HEK293 (cell line): ENCODE measurements around the gene CCNI2.

Experiments
- CTCF ChIA-PET: fragments of 350-600 bp; formaldehyde crosslinking; extraction: SDS; loops from one replicate; lab custom pipeline; 2021; ENCODE audit warnings: antibody characterized with exemption; lab: Yijun Ruan, JAX
- POLR2A ChIA-PET: fragments of 300-600 bp; formaldehyde crosslinking; extraction: SDS; loops from one replicate; lab custom pipeline; 2020; ENCODE audit warnings: antibody characterized with exemption, inconsistent platforms; lab: Yijun Ruan, JAX
- H3K27ac ChIP-seq: fragments of 200-500 bp; sonication (Bioruptor generic); 2 replicates; pipeline ENCODE4 v1.5.1; 2014; ENCODE audit warnings: low read depth, low read length, control low read depth, inconsistent platforms; ENCODE audit errors: extremely low read depth
- H3K36me3 ChIP-seq, 2 experiments: fragments of 200-500 bp in 1 of 2; sonication (Bioruptor generic) in 1 of 2; 1 replicate in 1 of 2; 2 replicates in 1 of 2; pipeline ENCODE4 v1.5.1; 2014 to 2017; ENCODE audit warnings: inconsistent platforms in 2 of 2, low read length in 2 of 2; ENCODE audit not compliant: control insufficient read depth in 2 of 2, insufficient read depth in 1 of 2
- H3K4me1 ChIP-seq: fragments of 200-500 bp; sonication (Bioruptor generic); 2 replicates; pipeline ENCODE4 v1.5.1; 2014; ENCODE audit warnings: mild to moderate bottlenecking, low read length, inconsistent platforms; ENCODE audit not compliant: control insufficient read depth, insufficient read depth
- H3K4me3 ChIP-seq: 2 replicates; pipeline ENCODE4 v1.5.1; 2011; ENCODE audit warnings: low read depth, mild to moderate bottlenecking, control low read depth, low read length, moderate library complexity
- H3K9me3 ChIP-seq: fragments of 200-500 bp; sonication (Bioruptor generic); 2 replicates; pipeline ENCODE4 v1.5.1; 2014; ENCODE audit warnings: low read depth, low read length, inconsistent platforms; ENCODE audit not compliant: control insufficient read depth, insufficient read depth
- EGR2 ChIP-seq: fragments of 450-650 bp; formaldehyde crosslinking; IDR thresholded peaks from 2 replicates; pipeline ENCODE4 v1.5.1; 2016; ENCODE audit warnings: low read depth, missing biosample characterization, missing genetic modification characterization
- GLIS1 ChIP-seq: fragments of 450-650 bp; formaldehyde crosslinking; IDR thresholded peaks from 2 replicates; pipeline ENCODE4 v1.5.1; 2016; ENCODE audit warnings: missing biosample characterization, missing genetic modification characterization
- HOXC10 ChIP-seq: sonication (generic); formaldehyde crosslinking; IDR thresholded peaks from 2 replicates; pipeline ENCODE4 v1.8.1; 2023; ENCODE audit warnings: mild to moderate bottlenecking, missing genetic modification reagents
- KLF1 ChIP-seq: fragments of 450-650 bp; formaldehyde crosslinking; IDR thresholded peaks from 2 replicates; pipeline ENCODE4 v1.5.1; 2016; ENCODE audit warnings: missing biosample characterization, missing genetic modification characterization
- KLF8 ChIP-seq: fragments of 450-650 bp; formaldehyde crosslinking; IDR thresholded peaks from 2 replicates; pipeline ENCODE4 v1.5.1; 2016; ENCODE audit warnings: missing biosample characterization, missing genetic modification characterization
- REPIN1 ChIP-seq: fragments of 450-650 bp; formaldehyde crosslinking; IDR thresholded peaks from 2 replicates; pipeline ENCODE4 v1.5.1; 2017; ENCODE audit warnings: missing biosample characterization, missing genetic modification characterization, low read depth
- ZBTB17 ChIP-seq: fragments of 450-650 bp; formaldehyde crosslinking; IDR thresholded peaks from 2 replicates; pipeline ENCODE4 v1.5.1; 2016; ENCODE audit warnings: missing biosample characterization, missing genetic modification characterization
- ZBTB20 ChIP-seq: fragments of 450-650 bp; formaldehyde crosslinking; IDR thresholded peaks from 2 replicates; pipeline ENCODE4 v1.5.1; 2016; ENCODE audit warnings: missing biosample characterization, missing genetic modification characterization
- ZFP69B ChIP-seq: fragments of 450-650 bp; formaldehyde crosslinking; IDR thresholded peaks from 2 replicates; pipeline ENCODE4 v1.5.1; 2016; ENCODE audit warnings: missing biosample characterization, missing genetic modification characterization
- ZIC2 ChIP-seq: fragments of 450-650 bp; formaldehyde crosslinking; IDR thresholded peaks from 2 replicates; pipeline ENCODE4 v1.5.1; 2016; ENCODE audit warnings: missing biosample characterization, missing genetic modification characterization
- ZNF202 ChIP-seq: fragments of 450-650 bp; formaldehyde crosslinking; IDR thresholded peaks from 2 replicates; pipeline ENCODE4 v1.5.1; 2016; ENCODE audit warnings: missing biosample characterization, missing genetic modification characterization, borderline replicate concordance
- ZNF24 ChIP-seq: fragments of 450-650 bp; formaldehyde crosslinking; IDR thresholded peaks from 2 replicates; pipeline ENCODE4 v1.5.1; 2016; ENCODE audit warnings: missing biosample characterization, missing genetic modification characterization
- ZNF366 ChIP-seq: fragments of 450-650 bp; formaldehyde crosslinking; conservative IDR thresholded peaks from 2 replicates; pipeline ENCODE4 v1.5.1; 2016; ENCODE audit warnings: missing biosample characterization, missing genetic modification characterization
- ZNF423 ChIP-seq: fragments of 450-650 bp; formaldehyde crosslinking; IDR thresholded peaks from 2 replicates; pipeline ENCODE4 v1.5.1; 2016; ENCODE audit warnings: missing biosample characterization, missing genetic modification characterization
- ZNF48 ChIP-seq: fragments of 450-650 bp; formaldehyde crosslinking; IDR thresholded peaks from 2 replicates; pipeline ENCODE4 v1.5.1; 2016; ENCODE audit warnings: missing biosample characterization, missing genetic modification characterization
- ZNF530 ChIP-seq: fragments of 450-650 bp; formaldehyde crosslinking; IDR thresholded peaks from 2 replicates; pipeline ENCODE4 v1.5.1; 2016; ENCODE audit warnings: low read depth, missing biosample characterization, missing genetic modification characterization
- ZNF707 ChIP-seq: fragments of 450-650 bp; formaldehyde crosslinking; IDR thresholded peaks from 2 replicates; pipeline ENCODE4 v1.5.1; 2016; ENCODE audit warnings: missing biosample characterization, missing genetic modification characterization
- ZNF768 ChIP-seq: fragments of 450-650 bp; formaldehyde crosslinking; IDR thresholded peaks from 2 replicates; pipeline ENCODE4 v1.5.1; 2018; ENCODE audit warnings: missing biosample characterization, mild to moderate bottlenecking, missing genetic modification characterization
- ZSCAN16 ChIP-seq: fragments of 450-650 bp; formaldehyde crosslinking; IDR thresholded peaks from 2 replicates; pipeline ENCODE4 v1.5.1; 2016; ENCODE audit warnings: missing biosample characterization, missing genetic modification characterization
- TF ChIP-seq, protein P1 (sequence below): fragments of 450-650 bp; formaldehyde crosslinking; IDR thresholded peaks from 2 replicates; pipeline ENCODE4 v1.5.1; 2016; ENCODE audit warnings: missing biosample characterization, missing genetic modification characterization
- TF ChIP-seq, protein P2 (sequence below): fragments of 450-650 bp; formaldehyde crosslinking; IDR thresholded peaks from 2 replicates; pipeline ENCODE4 v1.5.1; 2016; ENCODE audit warnings: missing biosample characterization, missing genetic modification characterization
- TF ChIP-seq, protein P3 (sequence below): fragments of 450-650 bp; IDR thresholded peaks from 2 replicates; pipeline ENCODE4 v1.5.1; 2018; ENCODE audit warnings: missing biosample characterization, missing genetic modification characterization
- TF ChIP-seq, protein P4 (sequence below): fragments of 450-650 bp; formaldehyde crosslinking; IDR thresholded peaks from 2 replicates; pipeline ENCODE4 v1.5.1; 2016; ENCODE audit warnings: missing biosample characterization, missing genetic modification characterization

The CCNI2 gene

DNA sequence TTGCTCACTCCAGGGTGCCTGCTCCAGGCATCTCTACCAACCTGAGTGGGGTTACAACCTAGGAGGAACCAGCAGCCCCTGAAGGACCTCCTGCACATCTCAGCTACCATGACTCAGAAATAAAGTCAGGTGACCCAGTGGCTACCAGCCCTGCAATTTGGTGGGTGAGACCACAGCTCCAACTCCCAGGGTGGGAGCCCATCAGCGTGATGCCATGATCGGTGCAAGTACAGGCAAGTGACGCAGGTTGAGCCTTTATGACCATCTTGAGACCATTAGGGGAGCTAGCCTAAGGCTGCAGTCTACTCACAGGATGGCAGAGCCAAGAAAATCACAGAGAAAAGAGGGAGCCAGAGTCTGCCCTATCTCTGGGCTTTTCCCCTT is 21.3 kb downstream of the CCNI2 start:
- Histone ChIP-seq H3K27ac (no peak overlapping the region), H3K36me3 (peaks cover 0 to 27% of the 10 kb centered on the region in 2 experiments; a peak in 1 of 3 replicates), H3K4me3 (no peak overlapping the region), H3K4me1 (no peaks in the 10 kb centered on the region), H3K9me3 (no peaks in the 10 kb centered on the region)
- CTCF ChIA-PET: interaction anchor here (1.0 kb wide), 1 partner anchor 59 kb away, joined by 3 read pairs; no protein-coding TSS in a partner anchor
- POLR2A ChIA-PET: no interaction called here
- no peak for TF ChIP-seq ZNF202 (tag by site-specific recombination)
- TF ChIP-seq ZNF366 (tag by site-specific recombination): no peak
- TF ChIP-seq, protein P1, sequence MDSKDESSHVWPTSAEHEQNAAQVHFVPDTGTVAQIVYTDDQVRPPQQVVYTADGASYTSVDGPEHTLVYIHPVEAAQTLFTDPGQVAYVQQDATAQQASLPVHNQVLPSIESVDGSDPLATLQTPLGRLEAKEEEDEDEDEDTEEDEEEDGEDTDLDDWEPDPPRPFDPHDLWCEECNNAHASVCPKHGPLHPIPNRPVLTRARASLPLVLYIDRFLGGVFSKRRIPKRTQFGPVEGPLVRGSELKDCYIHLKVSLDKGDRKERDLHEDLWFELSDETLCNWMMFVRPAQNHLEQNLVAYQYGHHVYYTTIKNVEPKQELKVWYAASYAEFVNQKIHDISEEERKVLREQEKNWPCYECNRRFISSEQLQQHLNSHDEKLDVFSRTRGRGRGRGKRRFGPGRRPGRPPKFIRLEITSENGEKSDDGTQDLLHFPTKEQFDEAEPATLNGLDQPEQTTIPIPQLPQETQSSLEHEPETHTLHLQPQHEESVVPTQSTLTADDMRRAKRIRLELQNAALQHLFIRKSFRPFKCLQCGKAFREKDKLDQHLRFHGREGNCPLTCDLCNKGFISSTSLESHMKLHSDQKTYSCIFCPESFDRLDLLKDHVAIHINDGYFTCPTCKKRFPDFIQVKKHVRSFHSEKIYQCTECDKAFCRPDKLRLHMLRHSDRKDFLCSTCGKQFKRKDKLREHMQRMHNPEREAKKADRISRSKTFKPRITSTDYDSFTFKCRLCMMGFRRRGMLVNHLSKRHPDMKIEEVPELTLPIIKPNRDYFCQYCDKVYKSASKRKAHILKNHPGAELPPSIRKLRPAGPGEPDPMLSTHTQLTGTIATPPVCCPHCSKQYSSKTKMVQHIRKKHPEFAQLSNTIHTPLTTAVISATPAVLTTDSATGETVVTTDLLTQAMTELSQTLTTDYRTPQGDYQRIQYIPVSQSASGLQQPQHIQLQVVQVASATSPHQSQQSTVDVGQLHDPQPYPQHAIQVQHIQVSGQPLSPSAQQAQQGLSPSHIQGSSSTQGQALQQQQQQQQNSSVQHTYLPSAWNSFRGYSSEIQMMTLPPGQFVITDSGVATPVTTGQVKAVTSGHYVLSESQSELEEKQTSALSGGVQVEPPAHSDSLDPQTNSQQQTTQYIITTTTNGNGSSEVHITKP (tag by site-specific recombination): peak; percentile 87
- no peak for TF ChIP-seq KLF1 (tag by site-specific recombination)
- TF ChIP-seq GLIS1 (tag by site-specific recombination): peak; percentile 15; the same call in 1 of the 2 replicates
- no peak for TF ChIP-seq HOXC10 (CRISPR knock-in tag)
- TF ChIP-seq KLF8: no peak

DNA sequence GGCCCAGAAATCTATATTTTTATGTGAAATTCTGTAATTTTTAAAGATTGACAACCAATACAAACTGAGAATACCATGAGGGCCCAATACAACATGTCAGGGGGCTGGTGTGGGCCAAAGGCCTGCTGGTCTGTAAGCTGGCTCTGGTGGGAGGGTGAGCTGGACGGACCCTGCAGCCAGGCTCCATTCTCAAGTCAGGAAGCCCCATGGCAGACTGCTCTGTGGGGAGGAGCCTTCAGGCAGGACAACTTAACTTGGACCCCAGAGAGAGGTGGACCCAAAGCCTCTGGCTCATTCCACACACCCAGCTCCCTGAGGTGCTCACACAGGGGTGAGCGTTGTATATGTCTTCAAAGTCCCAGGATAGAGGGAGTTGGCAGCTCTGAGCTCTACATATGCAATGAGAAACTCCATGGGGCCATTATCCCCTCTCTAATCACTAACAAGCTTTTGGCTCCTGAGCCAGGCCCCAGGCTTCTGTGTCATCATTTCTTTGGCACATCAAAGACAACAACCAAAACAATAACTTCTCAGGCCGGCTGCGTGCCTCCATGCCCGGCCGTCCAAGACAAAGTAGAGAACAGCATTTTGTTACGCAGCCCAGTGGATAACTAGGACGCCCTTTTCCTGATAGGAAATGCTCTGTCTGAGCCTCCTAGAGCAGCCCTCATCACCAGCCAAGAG is 23.4 kb downstream of the CCNI2 start:
- Histone ChIP-seq H3K4me3 (no peak overlapping the region), H3K9me3 (no peaks in the 10 kb centered on the region), H3K27ac (no peak overlapping the region), H3K36me3 (peaks cover 0 to 10% of the 10 kb centered on the region in 2 experiments; a peak in 1 of 3 replicates), H3K4me1 (no peaks in the 10 kb centered on the region)
- ChIA-PET CTCF (interaction anchor here (0.7 kb wide), 1 partner anchor 23 kb away, joined by 3 read pairs; the partner anchor contains the start of gene CCNI2), POLR2A (no interaction called here)
- TF ChIP-seq ZNF24 (tag by site-specific recombination): no peak
- peak; percentile 56 for TF ChIP-seq ZIC2 (tag by site-specific recombination)
- no peak for TF ChIP-seq EGR2
- no peak for TF ChIP-seq ZFP69B (tag by site-specific recombination)
- no peak for TF ChIP-seq ZNF423 (tag by site-specific recombination)
- no peak for TF ChIP-seq ZNF48 (tag by site-specific recombination)
- TF ChIP-seq KLF1 (tag by site-specific recombination): no peak
- TF ChIP-seq ZNF530 (tag by site-specific recombination): no peak
- TF ChIP-seq, protein P1 (tag by site-specific recombination): no peak
- TF ChIP-seq, protein P2, sequence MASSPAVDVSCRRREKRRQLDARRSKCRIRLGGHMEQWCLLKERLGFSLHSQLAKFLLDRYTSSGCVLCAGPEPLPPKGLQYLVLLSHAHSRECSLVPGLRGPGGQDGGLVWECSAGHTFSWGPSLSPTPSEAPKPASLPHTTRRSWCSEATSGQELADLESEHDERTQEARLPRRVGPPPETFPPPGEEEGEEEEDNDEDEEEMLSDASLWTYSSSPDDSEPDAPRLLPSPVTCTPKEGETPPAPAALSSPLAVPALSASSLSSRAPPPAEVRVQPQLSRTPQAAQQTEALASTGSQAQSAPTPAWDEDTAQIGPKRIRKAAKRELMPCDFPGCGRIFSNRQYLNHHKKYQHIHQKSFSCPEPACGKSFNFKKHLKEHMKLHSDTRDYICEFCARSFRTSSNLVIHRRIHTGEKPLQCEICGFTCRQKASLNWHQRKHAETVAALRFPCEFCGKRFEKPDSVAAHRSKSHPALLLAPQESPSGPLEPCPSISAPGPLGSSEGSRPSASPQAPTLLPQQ (tag by site-specific recombination): no peak
- TF ChIP-seq, protein P3, sequence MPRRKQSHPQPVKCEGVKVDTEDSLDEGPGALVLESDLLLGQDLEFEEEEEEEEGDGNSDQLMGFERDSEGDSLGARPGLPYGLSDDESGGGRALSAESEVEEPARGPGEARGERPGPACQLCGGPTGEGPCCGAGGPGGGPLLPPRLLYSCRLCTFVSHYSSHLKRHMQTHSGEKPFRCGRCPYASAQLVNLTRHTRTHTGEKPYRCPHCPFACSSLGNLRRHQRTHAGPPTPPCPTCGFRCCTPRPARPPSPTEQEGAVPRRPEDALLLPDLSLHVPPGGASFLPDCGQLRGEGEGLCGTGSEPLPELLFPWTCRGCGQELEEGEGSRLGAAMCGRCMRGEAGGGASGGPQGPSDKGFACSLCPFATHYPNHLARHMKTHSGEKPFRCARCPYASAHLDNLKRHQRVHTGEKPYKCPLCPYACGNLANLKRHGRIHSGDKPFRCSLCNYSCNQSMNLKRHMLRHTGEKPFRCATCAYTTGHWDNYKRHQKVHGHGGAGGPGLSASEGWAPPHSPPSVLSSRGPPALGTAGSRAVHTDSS: no peak
- TF ChIP-seq ZNF768 (tag by site-specific recombination): no peak
- TF ChIP-seq ZSCAN16 (tag by site-specific recombination): no peak
- TF ChIP-seq, protein P4, sequence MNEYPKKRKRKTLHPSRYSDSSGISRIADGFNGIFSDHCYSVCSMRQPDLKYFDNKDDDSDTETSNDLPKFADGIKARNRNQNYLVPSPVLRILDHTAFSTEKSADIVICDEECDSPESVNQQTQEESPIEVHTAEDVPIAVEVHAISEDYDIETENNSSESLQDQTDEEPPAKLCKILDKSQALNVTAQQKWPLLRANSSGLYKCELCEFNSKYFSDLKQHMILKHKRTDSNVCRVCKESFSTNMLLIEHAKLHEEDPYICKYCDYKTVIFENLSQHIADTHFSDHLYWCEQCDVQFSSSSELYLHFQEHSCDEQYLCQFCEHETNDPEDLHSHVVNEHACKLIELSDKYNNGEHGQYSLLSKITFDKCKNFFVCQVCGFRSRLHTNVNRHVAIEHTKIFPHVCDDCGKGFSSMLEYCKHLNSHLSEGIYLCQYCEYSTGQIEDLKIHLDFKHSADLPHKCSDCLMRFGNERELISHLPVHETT: no peak
- TF ChIP-seq ZBTB20 (tag by site-specific recombination): no peak
- TF ChIP-seq REPIN1: no peak
- TF ChIP-seq GLIS1 (tag by site-specific recombination): 0 out of 2 replicates have a peak, but pooled peaks have one; percentile 11
- no peak for TF ChIP-seq ZBTB17 (tag by site-specific recombination)
- peak; percentile 66; the same call in 1 of the 2 replicates for TF ChIP-seq ZNF707 (tag by site-specific recombination)
